HG03442 (cell line): Measurements from ENCODE around the gene SOX12.
"Not testable (repeated sequence)": the region's sequence is repeated elsewhere in the genome, so short reads cannot be mapped to it uniquely, and the experiment has no call there.

Source experiments
- ATAC-seq: cut with Tn5 transposase; IDR thresholded peaks from one replicate; pipeline ENCODE4 v1.9.1; 2021; ENCODE audit warnings: mild to moderate bottlenecking, moderate library complexity; ENCODE audit not compliant: unreplicated experiment

The SOX12 gene

DNA sequence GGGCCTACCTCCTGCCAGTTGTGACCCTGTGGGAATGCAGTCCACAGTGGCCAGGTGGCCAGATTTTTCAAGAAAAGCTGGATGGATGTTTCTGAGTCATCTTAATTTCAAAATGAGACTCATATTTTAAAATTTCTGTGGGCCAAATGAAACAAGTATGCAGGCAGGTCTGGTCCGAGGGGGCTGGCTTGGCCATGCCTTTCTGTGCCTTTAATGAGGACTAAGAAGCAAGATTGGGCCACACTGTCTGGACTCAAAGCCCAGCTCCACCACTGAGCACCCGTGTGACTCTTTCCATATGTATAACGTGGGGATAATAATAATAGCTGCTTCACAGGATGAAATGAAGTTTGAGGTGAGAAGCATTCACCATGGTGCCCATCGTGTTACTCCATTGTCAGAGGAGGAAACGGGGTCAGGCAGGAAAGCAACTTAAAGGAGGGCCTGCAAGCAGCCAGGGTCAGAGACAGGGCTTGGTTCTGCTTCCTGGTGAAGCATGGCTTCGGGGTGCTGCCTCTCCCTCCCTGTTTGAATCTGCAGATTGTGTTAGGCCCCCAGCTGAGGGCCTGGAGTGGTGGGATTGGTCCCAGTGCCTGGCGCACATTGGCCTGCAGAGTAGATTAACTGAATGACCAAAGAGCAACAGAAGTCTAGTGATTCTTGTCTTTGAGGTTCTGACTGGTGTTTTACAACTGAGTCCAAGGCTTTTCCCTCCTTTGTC lies 3.8 kb downstream of the SOX12 start:
- ATAC-seq = no peak

DNA sequence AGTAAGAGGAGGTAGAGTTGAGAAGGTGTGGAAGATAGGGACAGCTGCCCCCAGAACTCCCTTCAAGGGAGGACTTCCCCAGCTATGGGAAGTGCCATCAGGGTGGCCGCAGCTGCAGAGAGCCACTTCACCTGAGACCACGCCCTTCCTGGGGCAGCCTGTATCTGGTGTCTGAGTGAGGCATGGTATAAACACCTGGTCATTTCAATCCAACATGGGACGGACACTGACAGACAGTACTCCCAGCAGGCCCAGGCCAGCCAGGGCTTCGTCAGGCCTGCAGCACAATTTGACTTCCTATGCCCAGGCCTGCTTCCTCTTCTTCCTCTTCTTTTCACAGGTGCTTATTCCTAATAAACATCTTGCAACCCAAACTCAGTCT lies 4.5 kb downstream of the SOX12 start:
- no peak for ATAC-seq

DNA sequence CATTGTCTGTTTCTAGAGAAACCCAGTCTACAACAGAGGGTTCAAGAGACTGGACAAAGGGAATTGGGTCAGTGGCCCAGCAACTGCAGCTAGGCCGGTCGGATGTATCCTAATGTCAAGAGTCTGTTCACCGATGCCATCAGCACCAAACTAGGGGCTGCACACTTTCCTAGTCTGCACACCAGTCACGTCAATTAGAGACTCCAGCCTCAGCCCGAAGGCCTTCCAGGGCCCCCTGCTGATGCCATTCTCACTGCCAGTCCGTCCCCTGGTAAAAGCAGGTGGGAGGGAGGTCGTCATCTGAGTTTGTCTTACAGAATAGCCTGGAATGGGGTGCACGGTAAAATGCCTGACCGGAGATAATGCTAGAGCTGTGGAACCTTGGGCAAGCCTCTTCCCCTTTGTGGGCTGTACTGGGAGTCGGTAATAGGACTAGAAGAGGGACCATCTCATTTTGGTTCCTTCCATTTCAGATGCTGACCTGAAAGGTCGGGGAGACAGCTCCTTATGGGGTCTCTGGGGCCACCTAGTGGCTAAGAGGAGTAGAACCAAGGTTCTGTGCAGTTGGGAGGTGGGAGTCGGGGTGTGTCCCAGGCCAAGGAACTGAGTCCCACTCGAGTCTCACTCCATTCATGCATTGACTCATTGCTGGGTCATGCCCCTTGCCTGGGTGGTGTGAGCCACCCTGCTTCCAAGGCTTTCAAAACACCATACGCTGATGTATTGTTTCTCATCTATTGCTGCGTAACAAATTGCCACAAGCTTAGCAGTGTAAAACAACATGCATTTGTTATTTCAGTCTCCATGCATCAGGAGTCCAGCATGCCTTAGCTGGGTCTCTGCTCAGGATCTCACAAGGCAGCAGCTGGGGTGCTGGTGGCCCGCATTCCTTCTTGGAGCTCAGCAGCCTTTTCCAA lies 5.1 kb downstream of the SOX12 start:
- no peak for ATAC-seq

DNA sequence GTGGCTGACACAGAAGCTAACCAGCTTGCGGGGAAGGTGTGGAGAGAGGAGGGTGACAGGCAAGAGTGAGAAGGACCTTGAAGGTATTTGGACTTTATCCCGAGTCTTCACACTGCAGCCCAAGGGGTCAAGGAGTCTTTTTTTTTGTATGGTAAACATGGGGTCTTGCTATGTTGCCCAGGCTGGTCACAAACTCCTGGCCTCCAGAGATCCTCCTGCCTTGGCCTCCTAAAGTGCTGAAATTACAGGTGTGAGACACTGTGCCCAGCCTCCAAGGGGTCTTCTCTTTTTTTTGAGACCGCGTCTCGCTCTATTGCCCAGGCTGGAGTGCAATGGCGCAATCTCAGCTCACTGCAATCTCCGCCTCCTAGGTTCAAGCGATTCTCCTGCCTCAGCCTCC lies 9.2 kb downstream of the SOX12 start:
- ATAC-seq = no peak

DNA sequence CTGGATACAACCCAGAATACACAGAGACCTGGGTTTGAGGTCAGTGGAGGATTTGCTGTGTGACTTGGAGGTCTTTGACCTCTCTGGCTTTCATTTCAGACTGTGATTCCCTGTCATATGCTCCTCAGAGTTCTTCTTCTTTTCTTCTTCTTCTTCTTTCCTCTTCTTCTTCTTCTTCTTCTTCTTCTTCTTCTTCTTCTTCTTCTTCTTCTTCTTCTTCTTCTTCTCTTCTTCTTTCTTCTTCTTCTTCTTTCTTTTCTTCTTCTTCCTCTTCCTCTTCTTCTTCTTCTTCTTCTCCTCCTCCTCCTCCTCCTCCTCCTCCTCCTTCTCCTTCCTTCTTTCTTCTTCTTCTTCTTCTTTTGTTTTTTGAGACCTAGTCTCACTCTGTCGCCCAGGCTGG lies 10.7 kb downstream of the SOX12 start:
- not testable (repeated sequence) for ATAC-seq

DNA sequence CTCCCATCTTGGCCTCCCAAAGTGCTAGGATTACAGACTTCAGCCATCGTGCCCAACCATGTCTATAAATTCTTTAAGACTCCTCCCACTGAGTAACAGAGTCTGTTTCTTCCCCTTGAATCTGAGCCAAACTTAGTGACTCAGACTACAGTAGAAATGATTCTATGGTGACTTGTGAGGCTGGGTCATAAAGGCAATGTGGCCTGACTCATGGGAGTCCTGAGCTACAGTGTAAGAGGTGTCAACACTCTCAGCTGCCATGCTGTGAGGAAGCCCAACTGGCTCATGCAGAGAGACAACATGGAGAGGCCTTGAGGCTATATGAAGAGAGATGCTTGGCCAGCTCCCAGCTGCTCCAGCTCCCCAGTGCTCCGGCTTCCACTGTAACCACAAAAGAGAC lies 16.3 kb downstream of the SOX12 start:
- ATAC-seq = no peak

DNA sequence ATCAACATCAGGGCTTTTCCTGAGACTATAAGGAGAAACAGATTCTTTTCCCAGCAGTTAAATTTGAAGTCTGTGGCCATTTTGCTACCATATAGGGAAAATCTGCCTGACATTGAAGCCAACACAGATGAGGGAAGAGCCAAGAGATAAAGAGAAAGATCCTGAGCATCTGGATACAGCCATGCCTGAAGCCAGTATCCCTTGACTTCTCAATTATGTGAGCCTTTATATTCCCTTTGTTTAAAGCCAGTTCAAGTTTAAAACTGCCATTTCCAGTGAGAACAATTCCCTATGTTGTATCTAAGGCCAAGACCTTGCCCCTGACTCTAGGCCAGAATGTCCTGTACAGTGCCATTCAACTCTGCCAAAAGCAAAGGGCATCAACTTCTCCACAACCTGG lies 17.8 kb downstream of the SOX12 start:
- ATAC-seq = no peak

DNA sequence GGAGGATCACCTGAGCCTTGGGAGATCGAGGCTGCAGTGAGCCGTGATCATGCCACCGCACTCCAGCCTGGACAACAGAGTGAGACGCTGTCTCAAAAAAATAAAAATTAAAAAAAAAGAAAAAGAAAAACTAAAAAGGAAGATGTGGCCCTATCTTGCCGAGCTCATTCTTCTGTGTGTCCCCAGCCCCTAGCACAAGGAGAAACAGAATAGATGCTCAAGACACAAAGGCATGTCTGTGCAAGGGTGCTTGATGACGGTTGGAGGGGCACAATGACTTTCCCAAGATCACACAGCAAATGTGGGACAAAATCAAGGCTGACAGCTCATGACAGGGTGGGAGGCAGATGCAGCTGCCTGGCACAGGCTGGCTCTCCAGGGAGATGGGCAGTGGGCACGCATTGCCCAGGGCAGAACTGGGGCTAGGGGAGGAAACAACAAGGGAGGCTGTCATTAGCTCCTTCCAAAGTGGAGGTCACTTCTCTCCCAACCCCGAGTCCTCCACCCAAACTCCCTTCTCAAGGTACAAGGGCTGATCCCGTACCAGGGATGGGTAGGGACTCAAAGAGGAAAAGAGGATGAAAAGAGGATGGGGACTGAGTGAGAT lies 20.8 kb downstream of the SOX12 start:
- ATAC-seq = no peak

DNA sequence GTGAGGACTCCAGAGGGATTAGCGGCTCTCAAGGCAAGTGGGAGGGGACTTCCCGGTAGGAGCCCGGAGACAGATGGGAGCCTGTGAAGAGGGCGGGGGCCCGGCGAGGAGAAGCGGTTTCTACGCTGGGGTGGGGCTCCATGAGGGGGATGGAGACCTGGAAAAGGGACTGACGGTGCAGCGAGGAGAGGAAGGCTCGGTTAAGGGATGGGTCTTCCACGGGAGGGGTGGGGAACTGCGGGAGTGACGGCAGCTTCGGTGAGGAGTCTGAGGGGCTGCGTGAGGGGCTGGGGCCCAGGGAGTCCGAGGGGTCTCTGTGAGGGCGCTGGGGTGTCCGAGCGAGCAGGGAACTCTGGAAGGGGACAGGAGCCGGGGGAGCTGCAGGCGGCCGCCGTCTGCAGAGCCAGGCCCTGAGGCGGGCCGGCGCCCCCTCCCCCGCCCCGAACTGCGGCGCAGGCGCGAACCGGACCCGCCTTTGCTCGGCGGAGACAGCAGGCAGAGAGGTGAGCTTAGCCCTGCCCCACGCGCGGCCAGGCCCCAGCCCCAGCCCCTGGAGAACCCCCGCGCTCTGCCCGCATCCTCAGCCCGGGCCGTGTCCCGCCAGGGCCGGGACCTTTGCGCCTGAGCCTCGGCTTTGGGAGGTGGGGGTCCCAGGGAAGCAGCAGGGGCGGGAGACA lies 21.4 kb downstream of the SOX12 start, which contains the start of gene NRSN2:
Gene NRSN2 (plus strand): TSS at position 472 of the 677 bp plus-strand sequence. CDS start 2,533 bp downstream, outside the sequence.
- peak; percentile 32 for ATAC-seq

DNA sequence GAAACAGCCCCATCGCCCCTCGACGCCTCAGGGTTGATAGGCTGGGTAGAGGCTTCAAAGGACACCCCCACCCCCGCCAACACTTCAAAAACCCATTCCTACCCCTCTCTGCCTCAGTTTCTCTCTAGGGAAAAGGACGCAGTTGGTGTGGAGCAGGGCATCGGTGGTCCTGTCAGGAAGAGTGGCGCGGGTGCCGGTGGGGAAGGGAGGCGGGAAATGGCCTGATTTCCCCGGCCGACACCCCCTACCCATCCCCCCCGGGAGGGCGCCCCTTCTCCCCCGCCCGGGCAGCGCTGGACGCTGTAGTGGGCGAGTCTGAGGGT lies 21.9 kb downstream of the SOX12 start:
- peak; percentile 8 for ATAC-seq

DNA sequence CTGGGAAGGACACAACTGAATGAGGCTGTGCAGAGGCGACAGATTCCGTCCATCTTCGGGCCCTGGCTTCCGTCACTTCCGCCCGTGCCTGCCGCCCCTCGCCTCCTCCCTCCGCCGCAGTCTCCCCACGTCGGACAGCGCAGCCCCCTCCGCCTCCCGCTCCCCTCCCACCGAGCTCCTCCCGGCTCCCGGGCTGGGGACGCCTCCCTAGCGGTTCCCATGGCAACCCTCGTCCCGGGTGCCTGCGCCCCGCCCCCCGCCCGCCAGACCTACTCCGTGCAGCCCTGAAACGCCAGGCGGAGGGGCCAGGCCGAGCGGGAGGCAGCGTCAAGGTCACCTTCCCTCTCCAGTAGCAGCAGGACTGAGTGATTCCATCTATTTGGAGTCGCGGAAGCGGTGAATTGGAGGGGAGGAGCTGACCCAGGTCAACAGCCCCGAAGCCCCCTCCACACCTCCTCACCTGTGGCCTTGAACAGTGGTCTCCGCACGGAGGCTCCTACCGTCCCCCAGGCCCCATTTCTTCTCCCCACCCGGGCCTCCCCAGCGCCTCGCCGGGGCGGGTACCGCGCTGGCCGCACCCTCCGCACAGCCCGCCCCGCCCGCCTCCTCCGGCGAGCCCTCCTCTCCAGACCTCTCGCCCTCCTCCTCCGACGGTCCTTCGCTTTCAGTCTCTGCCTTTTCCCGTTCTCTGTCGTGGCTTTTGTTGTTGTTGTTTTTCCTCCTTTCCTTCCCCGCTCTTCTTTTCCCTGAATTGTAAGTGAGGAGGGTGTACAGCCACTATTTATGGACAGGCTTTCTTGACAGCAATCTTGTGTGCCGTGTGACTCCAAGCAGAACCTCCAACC lies 22.5 kb downstream of the SOX12 start:
- ATAC-seq = peak; percentile 81

DNA sequence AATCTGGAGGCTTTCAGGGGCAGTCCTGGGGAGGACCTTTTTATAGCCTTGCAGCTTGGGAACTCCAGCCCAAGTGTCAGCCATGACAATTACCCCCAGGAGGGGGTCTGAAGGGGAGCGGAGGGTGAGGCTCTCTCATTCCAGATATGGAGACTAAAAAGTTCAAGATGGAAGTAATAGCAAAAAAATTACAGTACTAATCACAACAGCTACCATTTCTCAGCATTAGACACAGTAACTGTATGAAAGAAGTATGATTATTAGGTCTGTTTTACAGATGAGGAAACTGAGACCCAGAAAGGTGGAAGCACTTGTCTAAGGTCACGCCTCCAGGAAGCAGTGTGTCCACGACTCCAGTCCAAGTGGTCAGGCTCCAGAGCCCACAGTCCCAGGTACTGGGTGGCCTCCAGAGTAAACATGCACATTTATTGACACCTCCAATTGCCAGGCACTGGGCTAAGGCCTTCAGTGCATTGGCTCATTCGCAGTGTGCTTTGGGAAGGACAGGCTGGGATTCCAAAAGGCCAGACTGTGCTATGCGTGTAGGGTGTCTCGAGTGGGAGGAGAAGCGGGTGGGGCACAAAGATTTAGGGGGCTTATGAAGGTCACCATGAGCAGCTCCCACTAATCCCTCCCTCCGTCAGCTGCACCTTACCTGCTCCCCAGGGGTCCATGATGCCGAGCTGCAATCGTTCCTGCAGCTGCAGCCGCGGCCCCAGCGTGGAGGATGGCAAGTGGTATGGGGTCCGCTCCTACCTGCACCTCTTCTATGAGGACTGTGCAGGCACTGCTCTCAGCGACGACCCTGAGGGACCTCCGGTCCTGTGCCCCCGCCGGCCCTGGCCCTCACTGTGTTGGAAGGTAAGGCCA lies 23.9 kb downstream of the SOX12 start:
- ATAC-seq = no peak

DNA sequence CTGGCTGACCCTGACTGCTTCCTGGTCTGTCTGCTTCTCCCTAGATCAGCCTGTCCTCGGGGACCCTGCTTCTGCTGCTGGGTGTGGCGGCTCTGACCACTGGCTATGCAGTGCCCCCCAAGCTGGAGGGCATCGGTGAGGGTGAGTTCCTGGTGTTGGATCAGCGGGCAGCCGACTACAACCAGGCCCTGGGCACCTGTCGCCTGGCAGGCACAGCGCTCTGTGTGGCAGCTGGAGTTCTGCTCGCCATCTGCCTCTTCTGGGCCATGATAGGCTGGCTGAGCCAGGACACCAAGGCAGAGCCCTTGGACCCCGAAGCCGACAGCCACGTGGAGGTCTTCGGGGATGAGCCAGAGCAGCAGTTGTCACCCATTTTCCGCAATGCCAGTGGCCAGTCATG lies 27.8 kb downstream of the SOX12 start:
- ATAC-seq = no peak

DNA sequence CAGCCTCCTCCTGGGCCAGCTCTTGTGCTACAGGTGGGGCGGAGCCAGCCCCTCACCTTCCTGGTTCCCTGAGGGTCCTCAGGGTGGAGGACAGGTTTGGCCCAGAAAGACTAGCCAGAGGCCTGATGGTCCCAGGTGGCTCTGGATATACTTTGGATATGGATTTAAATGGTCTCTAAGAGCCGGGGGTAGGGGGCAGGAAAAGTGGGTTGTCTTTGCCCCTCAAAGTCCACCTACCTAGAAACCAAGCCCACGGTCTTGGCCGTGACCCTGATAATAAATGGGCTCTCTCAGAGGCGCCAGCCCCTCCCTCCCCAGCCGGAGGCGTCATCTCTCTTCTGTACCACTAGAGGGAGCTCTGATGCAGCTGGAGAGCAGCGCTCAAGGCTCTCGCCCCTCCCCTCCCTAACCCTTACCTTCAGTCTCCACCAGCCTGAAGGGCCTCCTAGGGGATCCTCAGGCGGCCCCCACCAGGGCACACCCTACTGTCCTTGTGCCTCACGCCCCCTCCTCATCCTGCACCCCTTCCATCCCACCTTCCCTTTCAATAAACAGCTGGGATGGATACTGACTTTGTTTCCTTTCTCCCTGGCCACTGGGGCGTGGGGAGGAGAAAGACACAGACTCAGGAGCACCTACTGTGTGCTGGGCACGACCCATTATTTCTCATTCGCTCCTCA lies 29.1 kb downstream of the SOX12 start:
- ATAC-seq = no peak

DNA sequence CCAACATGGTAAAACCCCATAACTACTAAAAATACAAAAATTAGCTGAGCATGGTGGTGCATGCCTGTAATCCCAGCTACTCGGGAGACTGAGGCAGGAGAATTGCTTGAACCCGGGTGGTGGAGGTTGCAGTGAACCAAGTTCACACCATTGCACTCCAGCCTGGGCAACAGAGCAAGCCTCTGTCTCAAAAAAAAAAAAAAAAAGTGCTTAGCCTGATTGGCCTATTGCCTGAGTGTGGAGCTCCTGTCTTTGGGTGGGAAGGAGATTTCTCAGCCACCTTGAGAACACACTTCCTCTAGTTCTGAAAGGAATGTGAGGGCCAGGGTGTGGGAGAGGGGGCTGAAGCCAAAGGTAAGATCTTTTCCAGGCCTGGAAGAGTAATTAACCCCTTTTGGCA lies 30.8 kb downstream of the SOX12 start:
- ATAC-seq = not testable (repeated sequence)

DNA sequence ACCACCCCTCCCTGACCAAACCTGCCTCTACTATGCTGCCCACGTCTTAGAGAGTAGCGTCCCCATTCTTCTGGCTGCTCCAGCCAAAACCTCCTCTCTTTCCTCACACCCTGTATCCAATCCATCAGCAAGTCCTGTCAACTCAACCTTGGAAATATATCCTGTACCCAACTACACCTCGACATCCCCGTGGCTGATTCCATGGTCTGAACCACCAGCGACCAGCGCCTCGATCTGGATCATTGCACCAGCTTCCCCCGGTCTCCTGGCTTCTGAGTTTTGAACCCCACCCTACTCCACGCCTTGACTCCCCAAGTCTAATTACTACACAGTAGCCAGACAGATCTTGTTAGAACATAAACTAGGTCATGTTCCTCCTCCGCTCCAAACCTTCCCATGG lies 31.4 kb downstream of the SOX12 start:
- ATAC-seq = no peak

DNA sequence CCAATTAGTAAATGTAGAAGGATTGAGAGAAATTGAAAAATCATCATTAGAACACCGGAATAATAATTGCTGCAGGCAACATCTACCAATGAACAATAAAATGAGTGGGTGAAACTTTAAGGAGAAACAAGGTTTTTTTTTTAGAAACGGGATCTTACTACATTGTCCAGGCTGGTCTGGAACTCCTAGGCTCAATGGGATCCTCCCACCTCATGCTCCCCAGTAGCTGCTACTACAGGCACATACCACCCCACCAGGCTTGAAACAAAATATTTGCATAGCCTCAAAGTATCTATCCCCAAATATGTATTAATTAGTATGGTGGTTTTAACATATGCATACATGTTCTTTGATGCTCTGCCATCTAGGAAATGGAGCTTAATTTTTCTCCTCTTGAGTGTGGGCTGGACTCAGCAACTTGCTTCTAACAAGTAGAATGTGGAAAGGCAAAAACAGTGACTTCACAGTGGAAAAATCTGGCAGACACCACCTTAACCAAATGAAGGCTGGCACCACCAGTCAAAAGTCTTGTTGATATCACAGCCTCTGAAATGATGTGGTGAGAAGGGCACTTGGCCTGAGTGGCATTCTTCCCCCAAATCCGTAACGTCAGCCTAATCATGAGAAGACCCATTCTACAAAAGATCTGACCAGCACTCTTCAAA lies 33.7 kb downstream of the SOX12 start:
- no peak for ATAC-seq

DNA sequence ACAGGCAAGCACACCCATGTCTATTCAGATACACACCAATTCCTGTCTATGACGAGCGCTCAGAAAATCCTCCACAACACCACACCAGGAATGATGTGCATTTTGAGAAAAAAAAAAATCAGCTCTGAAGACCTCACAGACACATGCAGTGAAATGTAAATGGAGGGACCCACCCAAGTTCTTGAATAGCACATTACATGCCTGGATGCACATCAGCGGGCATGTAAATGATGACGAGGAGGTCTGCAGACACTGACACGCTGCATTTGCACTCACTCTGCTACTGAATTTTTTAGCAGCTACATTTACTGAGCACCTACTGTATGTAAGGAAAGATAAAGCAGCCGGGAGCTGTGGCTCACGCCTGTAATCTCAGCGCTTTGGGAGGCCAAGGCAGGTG lies 36.2 kb downstream of the SOX12 start:
- no peak for ATAC-seq
